Measurements from ENCODE around the gene SELPLG.

- TF ChIP-seq POLR2A (IDR thresholded peaks at IDR 0.05; ENCODE audit: low read depth, low read length) (no peak), POLR2AphosphoS5 (IDR thresholded peaks at IDR 0.05; ENCODE audit: low read depth, low read length) (no peak), TAF1 (IDR thresholded peaks at IDR 0.05; ENCODE audit: low read depth, low read length) (no peak), POU2F2 (IDR thresholded peaks at IDR 0.05; ENCODE audit: low read depth, low read length) (no peak), SPI1 (IDR thresholded peaks at IDR 0.05; ENCODE audit: low read depth, low read length) (no peak), PAX5 (IDR thresholded peaks at IDR 0.05; ENCODE audit: insufficient read depth, low read length, severe bottlenecking) (no peak)
Observed at GRCh38 chr12:108668063-108668462, 34.4 kb upstream of the SELPLG start.

Measured in GM12891 (cell line).